Measurements from ENCODE around the gene SDF2L1. TPM values are rescaled to one million over a fixed set of nuclear protein-coding genes. Genes with fewer than 3 reads are reported as not detected.
A peak's percentile ranks its signal among the peaks of the same experiment; 100 is the strongest.

SDF2L1 gene
- total and polyA plus RNA-seq, 9 of the 15 experiments (the other 6 are each of a cell fraction or from before 2014, with no cell fraction given) = 15.1 to 989 (median 124) TPM

DNA sequence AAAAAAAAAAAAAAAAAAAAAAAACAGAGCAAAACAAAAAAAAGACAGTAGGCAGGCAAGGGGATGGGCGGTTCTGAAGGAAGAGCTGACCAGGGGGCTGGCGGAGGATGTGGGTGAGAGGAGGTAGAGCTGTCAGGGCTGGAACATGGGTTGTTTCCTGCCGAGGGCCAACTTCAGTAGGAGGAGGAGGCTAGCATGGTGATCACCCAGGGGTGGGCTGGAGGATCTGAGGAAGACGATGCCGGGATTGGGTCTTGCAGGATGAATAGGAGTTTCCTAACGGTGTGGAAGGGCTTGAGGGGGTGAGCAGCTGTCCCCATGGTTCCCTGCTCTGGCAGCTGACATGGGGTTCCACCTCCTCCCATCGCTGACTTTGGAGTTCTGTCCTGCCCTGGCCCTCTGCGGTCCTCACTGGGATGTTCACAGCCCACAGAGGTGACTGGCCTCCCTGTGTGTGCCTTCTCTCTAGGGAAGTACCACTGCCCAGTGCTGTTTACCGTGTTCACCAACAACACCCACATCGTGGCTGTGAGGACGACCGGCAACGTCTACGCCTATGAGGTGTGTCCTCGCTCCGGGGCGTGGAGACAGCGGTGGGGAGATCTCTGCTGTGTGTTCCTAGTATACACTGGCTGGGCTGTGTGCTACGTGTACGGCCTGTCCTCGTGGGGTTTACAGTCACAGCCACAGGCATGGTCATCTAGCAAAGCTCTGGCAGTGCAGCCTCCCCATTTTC is 38.9 kb downstream of the SDF2L1 start (continued):
- TF ChIP-seq ATF1 (CRISPR knock-in tag; IDR thresholded peaks at IDR 0.05) = no peak
- TF ChIP-seq ATF1 (tag; IDR thresholded peaks at IDR 0.05) = no peak
- no peak for TF ChIP-seq GATA2 (CRISPR knock-in tag; IDR thresholded peaks at IDR 0.05)
- TF ChIP-seq, protein P1, sequence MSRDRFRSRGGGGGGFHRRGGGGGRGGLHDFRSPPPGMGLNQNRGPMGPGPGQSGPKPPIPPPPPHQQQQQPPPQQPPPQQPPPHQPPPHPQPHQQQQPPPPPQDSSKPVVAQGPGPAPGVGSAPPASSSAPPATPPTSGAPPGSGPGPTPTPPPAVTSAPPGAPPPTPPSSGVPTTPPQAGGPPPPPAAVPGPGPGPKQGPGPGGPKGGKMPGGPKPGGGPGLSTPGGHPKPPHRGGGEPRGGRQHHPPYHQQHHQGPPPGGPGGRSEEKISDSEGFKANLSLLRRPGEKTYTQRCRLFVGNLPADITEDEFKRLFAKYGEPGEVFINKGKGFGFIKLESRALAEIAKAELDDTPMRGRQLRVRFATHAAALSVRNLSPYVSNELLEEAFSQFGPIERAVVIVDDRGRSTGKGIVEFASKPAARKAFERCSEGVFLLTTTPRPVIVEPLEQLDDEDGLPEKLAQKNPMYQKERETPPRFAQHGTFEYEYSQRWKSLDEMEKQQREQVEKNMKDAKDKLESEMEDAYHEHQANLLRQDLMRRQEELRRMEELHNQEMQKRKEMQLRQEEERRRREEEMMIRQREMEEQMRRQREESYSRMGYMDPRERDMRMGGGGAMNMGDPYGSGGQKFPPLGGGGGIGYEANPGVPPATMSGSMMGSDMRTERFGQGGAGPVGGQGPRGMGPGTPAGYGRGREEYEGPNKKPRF (IDR thresholded peaks at IDR 0.05; ENCODE audit: low read depth, low read length) = no peak
- TF ChIP-seq ZNF263 (CRISPR knock-in tag; IDR thresholded peaks at IDR 0.05; ENCODE audit: borderline replicate concordance) = no peak
- no peak for TF ChIP-seq TOE1 (IDR thresholded peaks at IDR 0.05; ENCODE audit: borderline replicate concordance)
- TF ChIP-seq TOE1 (CRISPR knock-in tag; IDR thresholded peaks at IDR 0.05; ENCODE audit: borderline replicate concordance, low read depth) = no peak
- TF ChIP-seq, protein P2, sequence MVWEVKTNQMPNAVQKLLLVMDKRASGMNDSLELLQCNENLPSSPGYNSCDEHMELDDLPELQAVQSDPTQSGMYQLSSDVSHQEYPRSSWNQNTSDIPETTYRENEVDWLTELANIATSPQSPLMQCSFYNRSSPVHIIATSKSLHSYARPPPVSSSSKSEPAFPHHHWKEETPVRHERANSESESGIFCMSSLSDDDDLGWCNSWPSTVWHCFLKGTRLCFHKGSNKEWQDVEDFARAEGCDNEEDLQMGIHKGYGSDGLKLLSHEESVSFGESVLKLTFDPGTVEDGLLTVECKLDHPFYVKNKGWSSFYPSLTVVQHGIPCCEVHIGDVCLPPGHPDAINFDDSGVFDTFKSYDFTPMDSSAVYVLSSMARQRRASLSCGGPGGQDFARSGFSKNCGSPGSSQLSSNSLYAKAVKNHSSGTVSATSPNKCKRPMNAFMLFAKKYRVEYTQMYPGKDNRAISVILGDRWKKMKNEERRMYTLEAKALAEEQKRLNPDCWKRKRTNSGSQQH (CRISPR knock-in tag; IDR thresholded peaks at IDR 0.05) = peak; percentile 53; the same call in 1 of the 2 replicates
- no peak for TF ChIP-seq KDM4B (IDR thresholded peaks at IDR 0.05; ENCODE audit: borderline replicate concordance in 2 of 2, low read depth in 1 of 2)
- no peak for TF ChIP-seq ZNF175 (CRISPR knock-in tag; IDR thresholded peaks at IDR 0.05; ENCODE audit: low read depth)
- no peak for TF ChIP-seq ZNF431 (CRISPR knock-in tag; IDR thresholded peaks at IDR 0.05)
- no peak for TF ChIP-seq LARP7 (IDR thresholded peaks at IDR 0.05)
- TF ChIP-seq PHTF2 (CRISPR knock-in tag; IDR thresholded peaks at IDR 0.05) = no peak
- TF ChIP-seq ZC3H11A (IDR thresholded peaks at IDR 0.05; ENCODE audit: low read depth, low read length) = no peak
- no peak for TF ChIP-seq HNRNPUL1 (IDR thresholded peaks at IDR 0.05; ENCODE audit: low read length)
- TF ChIP-seq SREBF2 (CRISPR knock-in tag; IDR thresholded peaks at IDR 0.05) = no peak
- TF ChIP-seq BMI1 (IDR thresholded peaks at IDR 0.05; ENCODE audit: low read length) = no peak
- TF ChIP-seq, protein P3, sequence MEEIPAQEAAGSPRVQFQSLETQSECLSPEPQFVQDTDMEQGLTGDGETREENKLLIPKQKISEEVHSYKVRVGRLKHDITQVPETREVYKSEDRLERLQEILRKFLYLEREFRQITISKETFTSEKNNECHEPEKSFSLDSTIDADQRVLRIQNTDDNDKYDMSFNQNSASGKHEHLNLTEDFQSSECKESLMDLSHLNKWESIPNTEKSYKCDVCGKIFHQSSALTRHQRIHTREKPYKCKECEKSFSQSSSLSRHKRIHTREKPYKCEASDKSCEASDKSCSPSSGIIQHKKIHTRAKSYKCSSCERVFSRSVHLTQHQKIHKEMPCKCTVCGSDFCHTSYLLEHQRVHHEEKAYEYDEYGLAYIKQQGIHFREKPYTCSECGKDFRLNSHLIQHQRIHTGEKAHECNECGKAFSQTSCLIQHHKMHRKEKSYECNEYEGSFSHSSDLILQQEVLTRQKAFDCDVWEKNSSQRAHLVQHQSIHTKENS (CRISPR knock-in tag; IDR thresholded peaks at IDR 0.05) = no peak
- TF ChIP-seq, protein P4, sequence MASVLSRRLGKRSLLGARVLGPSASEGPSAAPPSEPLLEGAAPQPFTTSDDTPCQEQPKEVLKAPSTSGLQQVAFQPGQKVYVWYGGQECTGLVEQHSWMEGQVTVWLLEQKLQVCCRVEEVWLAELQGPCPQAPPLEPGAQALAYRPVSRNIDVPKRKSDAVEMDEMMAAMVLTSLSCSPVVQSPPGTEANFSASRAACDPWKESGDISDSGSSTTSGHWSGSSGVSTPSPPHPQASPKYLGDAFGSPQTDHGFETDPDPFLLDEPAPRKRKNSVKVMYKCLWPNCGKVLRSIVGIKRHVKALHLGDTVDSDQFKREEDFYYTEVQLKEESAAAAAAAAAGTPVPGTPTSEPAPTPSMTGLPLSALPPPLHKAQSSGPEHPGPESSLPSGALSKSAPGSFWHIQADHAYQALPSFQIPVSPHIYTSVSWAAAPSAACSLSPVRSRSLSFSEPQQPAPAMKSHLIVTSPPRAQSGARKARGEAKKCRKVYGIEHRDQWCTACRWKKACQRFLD (CRISPR knock-in tag; IDR thresholded peaks at IDR 0.05) = no peak
- TF ChIP-seq BRCA1 (IDR thresholded peaks at IDR 0.05) = no peak
- no peak; the same call in 1 of the 2 replicates for TF ChIP-seq BRCA1 (CRISPR knock-in tag; IDR thresholded peaks at IDR 0.05)
- no peak for TF ChIP-seq ZBTB9 (CRISPR knock-in tag; IDR thresholded peaks at IDR 0.05)
